Fibroblast of skin of back (primary cell): Measurements from ENCODE around the gene USP15.
A peak's percentile ranks its signal among the peaks of the same experiment; 100 is the strongest.
"Not testable (repeated sequence)": the region's sequence is repeated elsewhere in the genome, so short reads cannot be mapped to it uniquely, and the experiment has no call there.

Source experiments
- DNase-seq: peaks from one replicate; pipeline ENCODE4 v3.0.0-alpha.2; 2013

The USP15 gene

GRCh38 chr12:62328296-62328921 is 68.2 kb downstream of the USP15 start:
- no peak for DNase-seq

- no peak for DNase-seq
These were observed 71.1 kb downstream of the USP15 start for GRCh38 chr12:62331306-62331705.

GRCh38 chr12:62332598-62332997 is 72.4 kb downstream of the USP15 start:
- peak; percentile 79 for DNase-seq

DNA sequence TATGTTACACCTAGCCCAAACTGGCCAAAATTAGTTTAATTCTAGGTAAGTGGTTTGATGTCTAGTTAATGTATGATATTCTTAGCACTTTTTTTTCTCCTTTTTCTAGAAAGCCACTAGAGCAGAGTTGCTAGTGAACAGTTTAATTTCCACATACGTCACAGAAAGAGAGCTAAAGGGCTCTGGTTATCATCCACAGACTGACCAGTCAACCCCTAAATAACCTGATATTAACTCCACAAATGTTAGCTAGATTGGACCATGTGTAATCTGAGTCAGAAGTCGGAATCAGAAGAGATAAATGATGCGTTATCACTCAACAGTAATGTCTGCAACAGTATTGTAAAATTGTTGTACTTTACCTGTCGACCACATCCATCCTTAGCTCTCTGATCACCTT is 74.9 kb downstream of the USP15 start:
- DNase-seq, result no peak

DNA sequence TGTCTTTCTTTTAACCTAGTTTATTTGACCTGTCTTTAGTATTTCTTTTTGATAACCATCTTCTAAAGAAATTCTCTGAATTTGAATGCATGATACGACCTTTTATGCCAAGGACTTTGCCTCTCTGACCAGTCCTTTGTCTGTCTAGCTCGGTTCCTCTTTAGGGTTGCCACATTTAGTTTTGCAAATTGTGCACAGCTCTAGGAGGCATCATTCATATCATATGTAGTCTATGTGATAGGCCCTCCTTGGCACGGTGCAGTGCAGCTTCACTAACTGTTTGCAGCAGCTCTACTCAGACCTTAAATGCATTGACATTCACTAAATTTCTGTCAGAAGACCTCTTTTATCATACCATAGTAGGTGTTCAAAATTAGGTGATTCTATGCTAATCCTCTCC is 75.6 kb downstream of the USP15 start:
- DNase-seq, result no peak

- not testable (repeated sequence) for DNase-seq
These were observed 77.4 kb downstream of the USP15 start for GRCh38 chr12:62337643-62338042.

GRCh38 chr12:62342614-62343303 is 82.6 kb downstream of the USP15 start:
- DNase-seq, result not testable (repeated sequence)

GRCh38 chr12:62343304-62344120 is 83.3 kb downstream of the USP15 start:
- not testable (repeated sequence) for DNase-seq

- DNase-seq, result not testable (repeated sequence)
These were observed 84.7 kb downstream of the USP15 start for GRCh38 chr12:62344731-62345556.

DNA sequence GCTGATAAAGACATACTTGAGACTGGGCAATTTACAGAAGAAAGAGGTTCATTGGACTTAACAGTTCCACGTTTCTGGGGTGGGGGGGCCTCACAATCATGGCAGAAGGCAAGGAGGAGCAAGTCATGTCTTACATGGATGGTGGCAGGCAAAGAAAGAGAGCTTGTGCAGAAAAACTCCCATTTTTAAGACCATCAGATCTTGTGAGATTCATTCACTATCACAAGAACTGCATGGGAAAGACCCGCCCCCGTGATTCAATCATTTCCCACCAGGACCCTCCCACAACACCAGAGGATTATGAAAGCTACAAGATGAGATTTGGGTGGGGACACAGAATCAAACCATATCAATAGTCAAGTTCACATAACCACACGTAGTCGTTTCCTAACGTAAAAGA is 85.5 kb downstream of the USP15 start:
- no peak for DNase-seq

DNA sequence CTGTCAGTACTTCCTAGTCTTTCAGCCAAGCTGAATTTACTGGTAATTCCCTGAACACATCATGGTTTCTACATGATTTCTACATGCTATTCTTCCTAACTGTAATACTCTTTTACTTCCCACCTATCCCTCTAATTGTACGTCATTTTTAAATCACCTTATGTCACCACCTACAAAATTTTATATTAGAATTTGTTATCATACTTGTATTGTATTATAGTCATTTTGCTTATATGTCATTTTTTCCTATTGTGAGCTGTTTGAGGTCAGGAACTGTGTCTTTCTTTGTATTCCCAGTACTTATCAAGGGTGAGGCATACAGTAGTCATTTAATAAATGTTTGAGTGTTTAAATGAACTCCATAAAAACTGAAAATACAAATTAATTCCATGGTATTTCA is 86.6 kb downstream of the USP15 start:
- no peak for DNase-seq

DNA sequence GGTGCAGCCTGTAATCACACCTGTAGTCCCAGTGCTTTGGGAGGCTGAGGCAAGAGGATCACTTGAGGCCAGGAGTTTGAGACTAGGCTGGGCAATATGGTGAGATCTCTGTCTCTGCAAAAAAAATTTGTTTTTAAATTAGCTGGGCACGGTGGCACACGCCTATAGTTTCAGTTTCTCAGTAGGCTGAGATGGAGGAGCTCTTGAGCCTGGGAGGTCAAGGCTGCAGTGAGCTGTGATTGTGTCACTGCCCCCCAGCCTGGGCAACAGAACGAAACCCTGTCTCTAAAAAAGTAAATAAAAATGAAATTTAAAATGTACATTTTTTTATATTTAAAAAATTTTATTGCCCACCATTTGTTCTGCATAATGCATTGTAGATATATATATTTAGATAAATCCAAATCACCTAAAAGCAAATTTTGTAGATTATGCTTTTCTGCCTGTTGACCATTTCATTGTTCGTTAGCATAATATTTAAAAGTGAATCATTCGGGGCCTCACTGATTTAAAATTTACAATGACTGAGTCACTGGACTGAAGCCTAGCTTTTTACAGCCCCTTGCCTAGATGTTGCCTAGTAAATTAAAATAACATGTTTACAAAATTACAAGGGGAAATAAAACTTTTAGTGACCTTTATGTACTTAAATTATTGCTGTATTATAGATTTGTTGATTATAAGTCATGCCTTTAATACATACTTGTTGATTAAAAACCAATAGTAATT is 87.9 kb downstream of the USP15 start:
- peak; percentile 9 for DNase-seq

GRCh38 chr12:62350554-62350953 is 90.3 kb downstream of the USP15 start:
- DNase-seq, result no peak

- DNase-seq, result no peak
These were observed 91.1 kb downstream of the USP15 start for GRCh38 chr12:62351326-62351725.

- DNase-seq, result peak; percentile 32
These were observed 100.8 kb downstream of the USP15 start for GRCh38 chr12:62361048-62361447.

- DNase-seq, result no peak
These were observed 103.3 kb downstream of the USP15 start for GRCh38 chr12:62363506-62363905.

- DNase-seq, result not testable (repeated sequence)
These were observed 104.5 kb downstream of the USP15 start for GRCh38 chr12:62364697-62365096.

DNA sequence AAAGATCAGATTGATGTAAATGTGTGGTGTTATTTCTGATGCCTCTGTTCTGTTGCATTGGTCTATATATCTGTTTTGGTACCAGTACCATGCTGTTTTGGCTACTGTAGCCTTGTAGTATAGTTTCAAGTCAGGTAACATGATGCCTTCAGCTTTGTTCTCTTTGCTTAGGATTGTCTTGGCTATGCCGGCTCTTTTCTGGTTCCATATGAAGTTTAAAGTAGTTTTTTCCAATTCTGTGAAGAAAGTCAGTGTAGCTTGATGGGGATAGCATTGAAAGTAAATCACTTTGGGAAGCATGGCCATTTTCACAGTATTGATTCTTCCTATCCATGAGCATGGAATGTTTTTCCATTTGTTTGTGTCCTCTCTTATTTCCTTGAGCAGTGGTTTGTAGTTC is 105.6 kb downstream of the USP15 start:
- not testable (repeated sequence) for DNase-seq

DNA sequence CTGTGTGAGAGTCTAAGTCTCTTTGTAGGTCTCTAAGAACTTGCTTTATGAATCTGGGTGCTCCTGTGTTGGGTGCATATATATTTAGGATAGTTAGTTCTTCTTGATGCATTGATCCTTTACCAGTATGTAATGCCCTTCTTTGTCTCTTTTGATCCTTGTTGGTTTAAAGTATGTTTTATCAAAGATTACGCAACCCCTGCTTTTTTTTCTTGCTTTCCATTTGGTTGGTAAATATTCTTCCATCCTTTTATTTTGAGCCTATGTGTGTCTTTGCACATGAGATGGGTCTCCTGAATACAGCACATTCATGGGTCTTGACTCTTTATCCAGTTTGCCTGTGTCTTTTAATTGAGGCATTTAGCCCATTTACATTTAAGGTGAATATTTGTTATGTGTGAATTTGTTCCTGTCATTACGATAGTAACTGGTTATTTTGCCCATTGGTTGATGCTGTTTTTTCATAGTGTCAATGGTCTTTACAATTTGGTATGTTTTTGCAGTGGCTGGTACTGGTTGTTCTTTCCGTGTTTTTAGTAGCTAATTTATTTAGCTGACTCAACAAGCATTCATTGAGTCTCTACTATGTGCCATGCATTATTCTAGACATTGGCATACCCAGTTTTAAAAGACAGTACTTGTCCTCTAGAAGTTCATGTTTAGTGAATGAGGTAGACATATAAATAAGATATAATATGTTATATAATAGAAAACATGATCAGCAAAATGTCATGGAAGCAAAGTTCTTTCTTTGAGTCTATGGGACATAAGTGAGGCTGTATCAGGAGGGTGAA is 108.4 kb downstream of the USP15 start:
- not testable (repeated sequence) for DNase-seq

DNA sequence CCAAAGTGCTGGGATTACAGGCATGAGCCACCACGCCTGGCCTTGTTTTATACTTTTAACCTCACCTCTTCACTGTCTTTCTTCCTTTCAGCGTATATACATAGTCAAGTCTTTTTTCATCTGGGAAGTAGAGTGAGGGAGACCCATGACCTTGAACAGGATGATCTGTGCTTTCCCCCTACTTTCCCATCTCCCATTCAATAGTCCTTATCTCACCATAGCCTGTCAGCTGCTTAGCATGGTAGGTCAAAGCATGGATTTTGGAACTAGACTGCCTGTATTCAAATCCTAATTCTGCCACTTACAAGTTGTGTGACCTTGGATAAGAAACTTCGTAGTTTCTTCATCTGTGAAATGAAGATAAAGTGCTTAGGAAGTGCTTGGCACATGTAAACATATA is 110.0 kb downstream of the USP15 start:
- no peak for DNase-seq

DNA sequence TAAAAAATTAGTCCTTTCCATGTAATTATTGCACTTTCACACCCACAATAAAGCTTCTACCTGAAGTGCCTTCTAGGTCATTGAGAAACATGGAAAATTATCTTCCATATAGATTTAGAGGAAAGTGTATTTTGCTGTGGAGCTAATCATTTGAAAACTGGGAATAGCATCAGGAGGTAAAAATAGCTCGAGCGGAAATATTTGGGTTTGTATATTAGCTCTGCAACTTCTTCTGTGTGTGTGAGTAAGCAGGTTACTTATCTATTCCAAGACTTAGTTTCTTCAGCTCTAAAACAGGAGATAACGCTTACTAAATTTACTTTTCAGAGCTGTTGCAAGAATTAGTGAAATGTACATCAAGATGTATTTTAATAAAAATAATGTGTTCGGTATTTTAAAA is 111.5 kb downstream of the USP15 start:
- DNase-seq, result no peak
